PFSK-1 (cell line): ENCODE measurements around the gene CD82.

Experiments used
- FOXP2 ChIP-seq: optimal IDR thresholded peaks from 2 replicates; pipeline ENCODE3; 2011; ENCODE audit warnings: borderline replicate concordance, control low read depth, inconsistent platforms; ENCODE audit not compliant: insufficient read depth; ENCODE audit errors: extremely low read length, extremely low read depth
- POLR2AphosphoS5 ChIP-seq: IDR thresholded peaks from 2 replicates; pipeline ENCODE4 v1.6.1; 2012; ENCODE audit warnings: low read depth, mild to moderate bottlenecking, control low read depth, low read length, moderate library complexity
- REST ChIP-seq, 2 experiments: IDR thresholded peaks; 2 replicates each; pipeline versions ENCODE4 v1.6.1 to v1.8.0; 2011 to 2012; ENCODE audit warnings: low read depth in 2 of 2, low read length in 2 of 2, control low read depth in 1 of 2, inconsistent platforms in 1 of 2, mild to moderate bottlenecking in 1 of 2, moderate library complexity in 1 of 2; ENCODE audit not compliant: insufficient read depth in 1 of 2
- SIN3A ChIP-seq: IDR thresholded peaks from 2 replicates; pipeline ENCODE4 v1.6.1; 2012; ENCODE audit warnings: mild to moderate bottlenecking, low read length, moderate library complexity, borderline replicate concordance; ENCODE audit not compliant: insufficient read depth
- TAF1 ChIP-seq: IDR thresholded peaks from 2 replicates; pipeline ENCODE4 v1.6.1; 2012; ENCODE audit warnings: low read length, control low read depth, borderline replicate concordance; ENCODE audit not compliant: insufficient read depth

- TF ChIP-seq POLR2AphosphoS5, result no peak
- no peak for TF ChIP-seq REST (IDR thresholded peaks at IDR 0.05; ENCODE audit: insufficient read depth in 1 of 2, low read depth in 2 of 2, low read length in 2 of 2)
- TF ChIP-seq SIN3A, result no peak
- TF ChIP-seq TAF1, result no peak
- TF ChIP-seq FOXP2, result no peak
Observed at GRCh38 chr11:44526438-44526837, 39.0 kb upstream of the CD82 start.
